MCF 10A (cell line): ENCODE data around the gene ABHD12B. TPM values are rescaled to one million over a fixed set of nuclear protein-coding genes. Genes with fewer than 3 reads are reported as not detected.

Experiments used
- BruUV-seq: library from RNA; stranded (reverse); fragments of 400-500 nt; replicated peaks from 2 replicates; lab custom pipeline; 2021; lab: Mats Ljungman, UMichigan
- CTCF ChIA-PET: fragments of 300-600 bp; sonication (Branson Sonifier 250); formaldehyde crosslinking; extraction: SDS; loops from one replicate; lab custom pipeline; 2021; ENCODE audit warnings: antibody characterized with exemption, inconsistent platforms; lab: Yijun Ruan, JAX
- POLR2A ChIA-PET: fragments of 300-600, 350-650 bp; sonication (Branson Sonifier 250); formaldehyde crosslinking; extraction: SDS; loops from one replicate; lab custom pipeline; 2020; ENCODE audit warnings: antibody characterized with exemption, inconsistent platforms; lab: Yijun Ruan, JAX
- DNase-seq: peaks from one replicate; pipeline ENCODE4 v3.0.0-alpha.2; 2018; ENCODE audit not compliant: unreplicated experiment
- H3K27ac Mint-ChIP-seq: one replicate; pipeline ENCODE4 v1.8.0; 2022; ENCODE audit warnings: mild to moderate bottlenecking, low read depth, mixed read lengths; ENCODE audit not compliant: unreplicated experiment
- H3K27me3 Mint-ChIP-seq: one replicate; pipeline ENCODE4 v1.8.0; 2022; ENCODE audit warnings: mixed read lengths; ENCODE audit not compliant: insufficient read depth, unreplicated experiment
- H3K36me3 Mint-ChIP-seq: one replicate; pipeline ENCODE4 v1.8.0; 2022; ENCODE audit warnings: mild to moderate bottlenecking, moderate library complexity, mixed read lengths; ENCODE audit not compliant: insufficient read depth, unreplicated experiment
- H3K4me1 Mint-ChIP-seq: one replicate; pipeline ENCODE4 v1.8.0; 2022; ENCODE audit warnings: mixed read lengths; ENCODE audit not compliant: insufficient read depth, unreplicated experiment
- H3K4me3 Mint-ChIP-seq: one replicate; pipeline ENCODE4 v1.8.0; 2022; ENCODE audit warnings: mild to moderate bottlenecking, moderate library complexity, mixed read lengths; ENCODE audit not compliant: unreplicated experiment
- H3K9me3 Mint-ChIP-seq: one replicate; pipeline ENCODE4 v1.8.0; 2022; ENCODE audit warnings: mixed read lengths; ENCODE audit not compliant: unreplicated experiment
- intact Hi-C: fragments of 100-400 bp; cut with micrococcal nuclease; formaldehyde crosslinking; loops from 2 replicates; pipeline ENCODE4 v1.14.1; 2022
- total RNA-seq: library from RNA; stranded (reverse); gene quantifications from 2 replicates; pipeline ENCODE4 v1.2.3, GENCODE V29; 2022
- TF ChIP-seq, protein P1 (sequence below): fragments of 200-600 bp; IDR thresholded peaks from one replicate; pipeline ENCODE4 v1.8.0; 2022; ENCODE audit warnings: antibody characterized with exemption, mild to moderate bottlenecking; ENCODE audit not compliant: unreplicated experiment

ABHD12B gene
- total RNA-seq, 1 experiment from 2014 or later: not detected

DNA sequence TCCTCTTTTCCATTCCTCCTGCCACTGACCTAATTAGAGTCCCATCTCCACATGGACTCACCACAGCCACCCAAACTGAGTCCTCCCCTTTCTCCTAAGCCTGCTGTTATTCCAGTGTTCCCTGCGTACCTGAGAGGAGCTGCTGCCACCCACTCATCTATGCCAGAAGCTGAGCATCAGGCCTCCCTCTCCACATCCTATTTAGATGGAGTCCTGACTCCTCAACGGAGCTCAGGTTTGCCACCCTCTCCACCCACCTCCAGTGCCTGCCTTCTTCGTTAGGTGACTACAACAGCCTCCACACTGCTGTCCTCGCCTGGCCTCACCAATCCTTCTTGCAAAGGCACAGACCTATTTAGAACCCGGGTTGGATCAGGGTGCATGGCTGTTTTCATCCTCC, 15.2 kb upstream of the ABHD12B start:
- Mint-ChIP-seq H3K4me1 (no peaks in the 10 kb centered on the region), H3K36me3 (peaks cover 6% of the 10 kb centered on the region)
- CTCF ChIA-PET: interaction anchor here (0.6 to 1.3 kb wide), 5 partner anchors 9 to 1371 kb away, joined by 3 to 5 read pairs (median 4); no protein-coding TSS in a partner anchor

DNA sequence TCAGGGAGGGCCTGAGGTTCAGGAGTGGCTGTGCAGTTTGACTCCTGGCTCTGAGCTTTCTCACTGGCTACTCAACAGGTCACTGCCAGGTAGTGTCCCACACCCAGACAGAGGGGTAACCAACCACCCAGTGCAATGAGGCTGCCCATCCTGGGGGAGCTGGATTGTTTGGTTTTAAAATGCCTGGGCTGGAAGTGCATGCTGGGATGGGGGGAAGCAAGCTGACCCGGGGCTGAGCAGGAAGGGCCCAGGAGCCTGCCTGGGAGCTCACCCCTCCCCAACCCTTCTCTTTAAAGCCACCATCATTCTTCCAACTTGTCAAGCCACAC, 12.6 kb upstream of the ABHD12B start:
- intact Hi-C loops: no loop called here
- CTCF ChIA-PET: interaction anchor here (0.6 to 10.2 kb wide), 16 partner anchors 8 to 317 kb away, joined by 3 to 101 read pairs (median 6); partner anchors contain the start of genes ABHD12B and NIN
- POLR2A ChIA-PET: interaction anchor here (0.6 to 2.5 kb wide), 8 partner anchors 9 to 193 kb away, joined by 3 to 18 read pairs (median 6); partner anchors contain the start of gene NIN
- TF ChIP-seq, protein P1, sequence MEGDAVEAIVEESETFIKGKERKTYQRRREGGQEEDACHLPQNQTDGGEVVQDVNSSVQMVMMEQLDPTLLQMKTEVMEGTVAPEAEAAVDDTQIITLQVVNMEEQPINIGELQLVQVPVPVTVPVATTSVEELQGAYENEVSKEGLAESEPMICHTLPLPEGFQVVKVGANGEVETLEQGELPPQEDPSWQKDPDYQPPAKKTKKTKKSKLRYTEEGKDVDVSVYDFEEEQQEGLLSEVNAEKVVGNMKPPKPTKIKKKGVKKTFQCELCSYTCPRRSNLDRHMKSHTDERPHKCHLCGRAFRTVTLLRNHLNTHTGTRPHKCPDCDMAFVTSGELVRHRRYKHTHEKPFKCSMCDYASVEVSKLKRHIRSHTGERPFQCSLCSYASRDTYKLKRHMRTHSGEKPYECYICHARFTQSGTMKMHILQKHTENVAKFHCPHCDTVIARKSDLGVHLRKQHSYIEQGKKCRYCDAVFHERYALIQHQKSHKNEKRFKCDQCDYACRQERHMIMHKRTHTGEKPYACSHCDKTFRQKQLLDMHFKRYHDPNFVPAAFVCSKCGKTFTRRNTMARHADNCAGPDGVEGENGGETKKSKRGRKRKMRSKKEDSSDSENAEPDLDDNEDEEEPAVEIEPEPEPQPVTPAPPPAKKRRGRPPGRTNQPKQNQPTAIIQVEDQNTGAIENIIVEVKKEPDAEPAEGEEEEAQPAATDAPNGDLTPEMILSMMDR: no peak
- Mint-ChIP-seq H3K9me3 (no peaks in the 10 kb centered on the region), H3K36me3 (peaks cover 6% of the 10 kb centered on the region), H3K4me1 (no peaks in the 10 kb centered on the region), H3K27me3 (no peaks in the 10 kb centered on the region), H3K27ac (no peak overlapping the region), H3K4me3 (peak overlapping the region; percentile 82)
- no TSS peak for BruUV-seq
- DNase-seq: no peak

More for the DNA sequence above, 15.2 kb upstream of the ABHD12B start:
- POLR2A ChIA-PET: no interaction called here
- Mint-ChIP-seq H3K4me3 (no peak overlapping the region), H3K9me3 (no peaks in the 10 kb centered on the region), H3K27ac (no peak overlapping the region), H3K27me3 (no peaks in the 10 kb centered on the region)
- DNase-seq: no peak
- intact Hi-C loops: no loop called here
- no TSS peak for BruUV-seq
- TF ChIP-seq, protein P1: no peak

GRCh38 chr14:50860478-50861086, 11.3 kb upstream of the ABHD12B start:
- peak; percentile 79 for DNase-seq
- H3K36me3 Mint-ChIP-seq: peaks cover 6% of the 10 kb centered on the region
- TF ChIP-seq, protein P1: peak; percentile 68
- no peaks in the 10 kb centered on the region for H3K4me1 Mint-ChIP-seq
- no TSS peak for BruUV-seq
- H3K9me3 Mint-ChIP-seq: no peaks in the 10 kb centered on the region
- POLR2A ChIA-PET: interaction anchor here (0.7 to 2.5 kb wide), 16 partner anchors 14 to 807 kb away, joined by 3 to 18 read pairs (median 4); partner anchors contain the start of genes NIN and SAV1
- CTCF ChIA-PET: interaction anchor here (0.6 to 10.2 kb wide), 46 partner anchors 10 to 1496 kb away, joined by 3 to 101 read pairs (median 4); partner anchors contain the start of genes ABHD12B and NIN
- intact Hi-C loops: loop anchor here (1.0 to 10.0 kb wide), 3 partner anchors 82 to 317 kb away; no protein-coding TSS in a partner anchor
- peak overlapping the region; percentile 82 for H3K4me3 Mint-ChIP-seq
- no peaks in the 10 kb centered on the region for H3K27me3 Mint-ChIP-seq
- peak overlapping the region; percentile 49 for H3K27ac Mint-ChIP-seq

- H3K36me3 Mint-ChIP-seq: peaks cover 2% of the 10 kb centered on the region
- no peak for DNase-seq
- H3K9me3 Mint-ChIP-seq: no peaks in the 10 kb centered on the region
- peaks cover 8% of the 10 kb centered on the region for H3K27me3 Mint-ChIP-seq
- intact Hi-C loops: loop anchor here (10.0 kb wide), 1 partner anchor 247 kb away; no protein-coding TSS in a partner anchor
- H3K4me3 Mint-ChIP-seq: no peak overlapping the region
- TF ChIP-seq, protein P1: no peak
- BruUV-seq: no TSS peak
- H3K4me1 Mint-ChIP-seq: no peaks in the 10 kb centered on the region
- CTCF ChIA-PET: interaction anchor here (0.7 to 10.2 kb wide), 7 partner anchors 28 to 971 kb away, joined by 3 to 101 read pairs (median 4); partner anchors contain the start of gene NIN
- POLR2A ChIA-PET: interaction anchor here (0.7 to 1.4 kb wide), 3 partner anchors 31 to 262 kb away, joined by 3 to 4 read pairs (median 3); partner anchors contain the start of gene NIN
- H3K27ac Mint-ChIP-seq: no peak overlapping the region
Measured at GRCh38 chr14:50862036-50862570, 9.8 kb upstream of the ABHD12B start.
